Trophoblast cell (in vitro differentiated cells and primary cell): ENCODE measurements around the gene MFSD1.

Experiments
- DNase-seq, 2 donors: peaks; one replicate each; pipeline ENCODE4 v3.0.0-alpha.2; 2016
- H2AFZ ChIP-seq: 2 replicates; pipeline ENCODE4 v1.6.1; 2013; ENCODE audit warnings: low read length, moderate library complexity, mild to moderate bottlenecking; ENCODE audit not compliant: insufficient read depth, poor library complexity
- H2AK5ac ChIP-seq: 2 replicates; pipeline ENCODE4 v1.6.1; 2013; ENCODE audit warnings: mild to moderate bottlenecking, low read length
- H2BK120ac ChIP-seq: 2 replicates; pipeline ENCODE4 v1.6.1; 2013; ENCODE audit warnings: low read length, mild to moderate bottlenecking, moderate library complexity; ENCODE audit not compliant: insufficient read depth, poor library complexity
- H2BK12ac ChIP-seq: 2 replicates; pipeline ENCODE4 v1.6.1; 2013; ENCODE audit warnings: mild to moderate bottlenecking, low read length, moderate library complexity
- H2BK5ac ChIP-seq: 2 replicates; pipeline ENCODE4 v1.6.1; 2013; ENCODE audit warnings: low read length, low read depth, moderate library complexity, mild to moderate bottlenecking; ENCODE audit not compliant: poor library complexity
- H3K14ac ChIP-seq: 2 replicates; pipeline ENCODE4 v1.6.1; 2013; ENCODE audit warnings: mild to moderate bottlenecking, low read length
- H3K18ac ChIP-seq: 2 replicates; pipeline ENCODE4 v1.6.1; 2013; ENCODE audit warnings: mild to moderate bottlenecking, low read length
- H3K23ac ChIP-seq: 2 replicates; pipeline ENCODE4 v1.6.1; 2013; ENCODE audit warnings: low read length
- H3K27ac ChIP-seq: 2 replicates; pipeline ENCODE4 v1.5.1; 2013; ENCODE audit warnings: low read depth, mild to moderate bottlenecking, inconsistent platforms, low read length, moderate library complexity
- H3K27me3 ChIP-seq: 2 replicates; pipeline ENCODE4 v1.6.1; 2013; ENCODE audit warnings: inconsistent platforms, mild to moderate bottlenecking, low read length, moderate library complexity; ENCODE audit not compliant: insufficient read depth
- H3K36me3 ChIP-seq, 2 experiments: 1 replicate in 1 of 2; 2 replicates in 1 of 2; pipeline ENCODE4 v1.6.1; 2013; ENCODE audit warnings: low read length in 2 of 2, mild to moderate bottlenecking in 2 of 2, moderate library complexity in 1 of 2; ENCODE audit not compliant: insufficient read depth in 2 of 2, control insufficient read depth in 1 of 2
- H3K4ac ChIP-seq: 2 replicates; pipeline ENCODE4 v1.6.1; 2013; ENCODE audit warnings: low read depth, mild to moderate bottlenecking, low read length, moderate library complexity
- H3K4me1 ChIP-seq, 2 experiments: 1 replicate in 1 of 2; 2 replicates in 1 of 2; pipeline ENCODE4 v1.6.1; 2013; ENCODE audit warnings: low read length in 2 of 2, mild to moderate bottlenecking in 2 of 2, moderate library complexity in 1 of 2; ENCODE audit not compliant: insufficient read depth in 2 of 2, control insufficient read depth in 1 of 2
- H3K4me2 ChIP-seq: 2 replicates; pipeline ENCODE4 v1.6.1; 2013; ENCODE audit warnings: inconsistent platforms, mild to moderate bottlenecking, low read length, moderate library complexity
- H3K4me3 ChIP-seq: 2 replicates; pipeline ENCODE4 v1.5.1; 2013; ENCODE audit warnings: mild to moderate bottlenecking, low read depth, low read length, inconsistent platforms
- H3K79me1 ChIP-seq: one replicate; pipeline ENCODE4 v1.6.1; 2013; ENCODE audit warnings: low read length
- H3K79me2 ChIP-seq: 2 replicates; pipeline ENCODE4 v1.6.1; 2013; ENCODE audit warnings: low read length, mild to moderate bottlenecking; ENCODE audit not compliant: control insufficient read depth, insufficient read depth, poor library complexity
- H3K9ac ChIP-seq: 2 replicates; pipeline ENCODE4 v1.6.1; 2013; ENCODE audit warnings: mild to moderate bottlenecking, low read length
- H3K9me3 ChIP-seq: 2 replicates; pipeline ENCODE4 v1.6.1; 2013; ENCODE audit warnings: low read depth, mild to moderate bottlenecking, control low read depth, inconsistent platforms, low read length; ENCODE audit not compliant: insufficient read depth
- H4K12ac ChIP-seq: 2 replicates; pipeline ENCODE4 v1.6.1; 2013; ENCODE audit warnings: low read depth, mild to moderate bottlenecking, low read length, moderate library complexity
- H4K8ac ChIP-seq: 2 replicates; pipeline ENCODE4 v1.6.1; 2013; ENCODE audit warnings: low read depth, mild to moderate bottlenecking, low read length, moderate library complexity
- H4K91ac ChIP-seq: one replicate; pipeline ENCODE4 v1.6.1; 2013; ENCODE audit warnings: low read depth, mild to moderate bottlenecking, low read length, moderate library complexity
- WGBS: extraction: QIAGEN DNeasy Blood & Tissue Kit; methylation state at CpG from one replicate; pipeline ENCODE4 v1.1.7; 2013; ENCODE audit warnings: missing lambda C conversion rate; ENCODE audit not compliant: insufficient read length, insufficient coverage; ENCODE audit errors: extremely low coverage; 5-methylcytosine and 5-hydroxymethylcytosine counted together

The MFSD1 gene

DNA sequence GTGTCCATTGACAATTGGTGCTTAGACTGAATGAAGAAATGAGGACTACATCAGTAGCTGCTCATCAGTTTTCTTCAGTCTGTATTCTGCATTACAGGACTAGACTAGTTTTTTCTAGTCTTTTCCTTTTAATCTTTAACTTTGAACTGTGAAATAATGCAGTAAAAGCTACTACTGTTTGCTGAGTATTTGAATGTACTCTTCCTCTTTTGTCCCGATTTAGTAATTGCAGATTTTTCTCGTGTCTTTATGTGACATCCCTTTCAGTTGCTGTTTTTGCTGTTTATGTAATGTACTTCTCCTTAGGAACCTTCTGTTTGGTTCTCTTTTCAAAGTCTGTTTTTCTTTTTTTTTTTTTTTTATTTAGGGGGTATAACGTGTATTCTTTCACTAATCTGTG is 17.4 kb downstream of the MFSD1 start:
- Histone ChIP-seq H4K8ac (no peak overlapping the region), H3K27me3 (no peaks in the 10 kb centered on the region), H3K4me3 (no peak overlapping the region), H2AK5ac (no peak overlapping the region), H3K79me1 (no peaks in the 10 kb centered on the region), H3K9me3 (no peaks in the 10 kb centered on the region), H3K4me2 (no peak overlapping the region), H2BK12ac (no peak overlapping the region), H3K14ac (no peak overlapping the region), H3K27ac (no peak overlapping the region), H3K23ac (no peak overlapping the region), H2AFZ (no peak overlapping the region), H4K12ac (no peak overlapping the region), H3K9ac (no peak overlapping the region), H2BK120ac (no peak overlapping the region), H3K18ac (no peak overlapping the region), H2BK5ac (no peak overlapping the region), H3K36me3 (peaks cover 3 to 8% of the 10 kb centered on the region in 2 experiments), H4K91ac (no peak overlapping the region), H3K4ac (no peak overlapping the region), H3K79me2 (no peaks in the 10 kb centered on the region), H3K4me1 (no peaks in the 10 kb centered on the region)
- WGBS: no CpG with 5 or more reads among the region's 3 CpGs
- no peak for DNase-seq

DNA sequence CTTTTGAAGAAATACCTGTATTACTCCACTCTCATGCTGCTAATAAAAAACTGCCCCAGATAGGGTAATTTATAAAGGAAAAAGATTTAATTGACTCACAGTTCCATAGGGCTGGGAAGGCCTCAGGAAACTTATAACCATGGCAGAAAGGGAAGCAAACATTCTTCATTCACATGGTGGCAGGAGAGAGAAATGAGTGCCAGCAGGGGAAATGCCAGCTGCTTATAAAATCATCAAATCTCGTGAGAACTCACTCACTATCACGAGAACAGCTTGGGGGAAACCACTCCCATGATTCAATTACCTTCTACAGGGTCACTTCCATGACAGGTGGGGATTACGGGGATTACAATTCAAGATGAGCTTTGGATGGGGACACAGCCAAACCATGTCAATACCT is 18.7 kb downstream of the MFSD1 start:
- no peak overlapping the region for H2AK5ac ChIP-seq
- H2BK12ac ChIP-seq: no peak overlapping the region

DNA sequence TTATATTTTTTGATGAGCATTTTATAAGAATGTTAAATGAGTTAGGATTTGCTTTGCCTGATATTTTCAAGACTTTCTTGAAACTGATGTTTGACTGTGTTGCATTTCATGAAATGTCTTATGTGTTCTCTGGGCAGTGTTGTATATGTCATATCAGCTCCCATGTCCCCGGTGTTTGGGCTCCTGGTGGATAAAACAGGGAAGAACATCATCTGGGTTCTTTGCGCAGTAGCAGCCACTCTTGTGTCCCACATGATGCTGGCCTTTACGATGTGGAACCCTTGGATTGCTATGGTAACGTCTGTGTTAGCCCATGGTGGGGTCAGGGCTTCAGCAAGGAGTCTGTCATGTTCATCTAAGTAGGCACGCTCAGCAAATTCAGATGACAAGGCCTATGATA is 20.0 kb downstream of the MFSD1 start:
- Histone ChIP-seq H3K9ac (no peak overlapping the region), H2AK5ac (no peak overlapping the region), H3K4ac (no peak overlapping the region), H3K79me2 (no peaks in the 10 kb centered on the region), H3K9me3 (no peaks in the 10 kb centered on the region), H3K4me3 (no peak overlapping the region), H3K18ac (no peak overlapping the region), H2BK120ac (no peak overlapping the region), H3K14ac (no peak overlapping the region), H3K23ac (no peak overlapping the region), H4K12ac (no peak overlapping the region), H3K4me1 (no peaks in the 10 kb centered on the region), H3K27ac (no peak overlapping the region), H2AFZ (no peak overlapping the region), H3K4me2 (no peak overlapping the region), H4K91ac (no peak overlapping the region), H2BK5ac (no peak overlapping the region), H3K27me3 (no peaks in the 10 kb centered on the region), H4K8ac (no peak overlapping the region), H3K79me1 (no peaks in the 10 kb centered on the region), H2BK12ac (no peak overlapping the region), H3K36me3 (peaks cover 3 to 7% of the 10 kb centered on the region in 2 experiments)
- WGBS: no CpG with 5 or more reads among the region's 5 CpGs
- no peak for DNase-seq

More for the DNA sequence above, 18.7 kb downstream of the MFSD1 start:
- Histone ChIP-seq H3K14ac (no peak overlapping the region), H3K4me1 (no peaks in the 10 kb centered on the region), H2AFZ (no peak overlapping the region), H3K36me3 (peaks cover 3 to 7% of the 10 kb centered on the region in 2 experiments), H4K8ac (no peak overlapping the region), H3K18ac (no peak overlapping the region), H3K23ac (no peak overlapping the region), H3K4ac (no peak overlapping the region), H2BK120ac (no peak overlapping the region), H3K9ac (no peak overlapping the region), H3K4me3 (no peak overlapping the region), H3K27ac (no peak overlapping the region), H4K12ac (no peak overlapping the region), H3K4me2 (no peak overlapping the region), H3K79me1 (no peaks in the 10 kb centered on the region), H4K91ac (no peak overlapping the region), H3K9me3 (no peaks in the 10 kb centered on the region), H2BK5ac (no peak overlapping the region), H3K27me3 (no peaks in the 10 kb centered on the region), H3K79me2 (no peaks in the 10 kb centered on the region)
- no CpG with 5 or more reads among the region's 3 CpGs for WGBS
- DNase-seq: no peak

DNA sequence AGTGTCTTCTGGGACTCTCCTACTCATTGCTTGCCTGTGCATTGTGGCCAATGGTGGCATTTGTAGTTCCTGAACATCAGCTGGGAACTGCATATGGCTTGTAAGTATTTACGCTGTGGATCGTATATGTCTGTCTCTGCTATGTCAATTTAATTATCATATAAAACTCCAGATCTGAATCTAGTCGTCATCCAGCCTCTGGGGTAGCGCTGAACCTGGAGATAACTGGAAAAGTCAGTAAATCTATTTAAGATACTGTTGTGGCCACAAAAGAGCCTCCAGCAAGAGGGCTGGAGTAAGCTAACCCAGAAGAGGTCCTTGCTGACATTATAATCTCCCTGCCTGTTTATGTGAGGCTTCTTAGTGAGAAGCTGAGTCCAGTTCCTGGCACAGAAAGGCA is 21.6 kb downstream of the MFSD1 start:
- H2BK5ac ChIP-seq: no peak overlapping the region
- peaks cover 3 to 7% of the 10 kb centered on the region in 2 experiments for H3K36me3 ChIP-seq
- no CpG with 5 or more reads among the region's 4 CpGs for WGBS
- H3K27ac ChIP-seq: no peak overlapping the region
- no peak overlapping the region for H2BK120ac ChIP-seq
- H3K23ac ChIP-seq: no peak overlapping the region
- no peak overlapping the region for H4K12ac ChIP-seq
- H3K14ac ChIP-seq: no peak overlapping the region
- no peak overlapping the region for H4K91ac ChIP-seq
- H3K4me2 ChIP-seq: no peak overlapping the region
- no peak for DNase-seq
- H3K4ac ChIP-seq: no peak overlapping the region
- H3K79me1 ChIP-seq: no peaks in the 10 kb centered on the region
- no peak overlapping the region for H3K4me3 ChIP-seq
- no peak overlapping the region for H3K9ac ChIP-seq
- H4K8ac ChIP-seq: no peak overlapping the region
- no peak overlapping the region for H2BK12ac ChIP-seq
- H3K79me2 ChIP-seq: no peaks in the 10 kb centered on the region
- no peak overlapping the region for H2AFZ ChIP-seq
- no peaks in the 10 kb centered on the region for H3K4me1 ChIP-seq
- H3K9me3 ChIP-seq: no peaks in the 10 kb centered on the region
- no peak overlapping the region for H3K18ac ChIP-seq
- H3K27me3 ChIP-seq: no peaks in the 10 kb centered on the region
- H2AK5ac ChIP-seq: no peak overlapping the region
